GM04504 (cell line): ENCODE data around the gene AOAH.
"Not testable (repeated sequence)": the region's sequence is repeated elsewhere in the genome, so short reads cannot be mapped to it uniquely, and the experiment has no call there.

ENCODE experiments used
- DNase-seq: peaks from one replicate; pipeline ENCODE4 v3.0.0-alpha.2; 2012; ENCODE audit warnings: low read depth

AOAH gene

GRCh38 chr7:36736899-36737211, 12.6 kb upstream of the AOAH start:
- no peak for DNase-seq

- no peak for DNase-seq
Measured at GRCh38 chr7:36736090-36736898, 12.0 kb upstream of the AOAH start.

- no peak for DNase-seq
Measured at GRCh38 chr7:36735172-36735571, 10.9 kb upstream of the AOAH start.

- no peak for DNase-seq
Measured at GRCh38 chr7:36734731-36735130, 10.4 kb upstream of the AOAH start.

- DNase-seq: no peak
Measured at GRCh38 chr7:36733411-36733810, 9.1 kb upstream of the AOAH start.

- DNase-seq: no peak
Measured at GRCh38 chr7:36732806-36733205, 8.5 kb upstream of the AOAH start.

GRCh38 chr7:36730046-36730445, 5.8 kb upstream of the AOAH start:
- DNase-seq: no peak

- no peak for DNase-seq
Measured at GRCh38 chr7:36728143-36728542, 3.8 kb upstream of the AOAH start.

- DNase-seq: no peak
Measured at GRCh38 chr7:36726806-36727503, 2.7 kb upstream of the AOAH start.

GRCh38 chr7:36726311-36726710, 2.0 kb upstream of the AOAH start:
- DNase-seq: no peak

- DNase-seq: no peak
Measured at GRCh38 chr7:36724996-36725395, 702 bp upstream of the AOAH start.

- no peak for DNase-seq
Measured at GRCh38 chr7:36723291-36723690, 1.0 kb downstream of the AOAH start.

- no peak for DNase-seq
Measured at GRCh38 chr7:36719083-36719632, 5.1 kb downstream of the AOAH start.

GRCh38 chr7:36717586-36717985, 6.7 kb downstream of the AOAH start:
- DNase-seq: no peak

- not testable (repeated sequence) for DNase-seq
Measured at GRCh38 chr7:36716802-36717201, 7.5 kb downstream of the AOAH start.

- DNase-seq: no peak
Measured at GRCh38 chr7:36712015-36712414, 12.3 kb downstream of the AOAH start.

GRCh38 chr7:36711256-36711655, 13.0 kb downstream of the AOAH start:
- DNase-seq: no peak

- no peak for DNase-seq
Measured at GRCh38 chr7:36710186-36710791, 14.0 kb downstream of the AOAH start.

- no peak for DNase-seq
Measured at GRCh38 chr7:36708767-36709166, 15.5 kb downstream of the AOAH start.

GRCh38 chr7:36707898-36708297, 16.4 kb downstream of the AOAH start:
- no peak for DNase-seq

GRCh38 chr7:36707465-36707864, 16.8 kb downstream of the AOAH start:
- DNase-seq: no peak

- not testable (repeated sequence) for DNase-seq
Measured at GRCh38 chr7:36703860-36704259, 20.4 kb downstream of the AOAH start.

- DNase-seq: no peak
Measured at GRCh38 chr7:36692456-36692855, 31.8 kb downstream of the AOAH start.
